WERI-Rb-1 (cell line): Measurements from ENCODE around the gene BRMS1L.
"Not testable (repeated sequence)": the region's sequence is repeated elsewhere in the genome, so short reads cannot be mapped to it uniquely, and the experiment has no call there.

Experiments
- DNase-seq: peaks from one replicate; pipeline ENCODE4 v3.0.0-alpha.2; 2020
- H3K27ac ChIP-seq: fragments of 250-450 bp; sonication (Bioruptor Pico); 2 replicates; pipeline ENCODE4 v1.5.1; 2020; ENCODE audit warnings: mild to moderate bottlenecking, moderate library complexity
- H3K27me3 ChIP-seq: fragments of 250-450 bp; sonication (Bioruptor Pico); 2 replicates; pipeline ENCODE4 v1.5.1; 2021; ENCODE audit warnings: mild to moderate bottlenecking, low read depth, moderate library complexity; ENCODE audit not compliant: insufficient read depth, severe bottlenecking
- H3K36me3 ChIP-seq: fragments of 250-450 bp; sonication (Bioruptor Pico); 2 replicates; pipeline ENCODE4 v1.5.1; 2020; ENCODE audit warnings: mild to moderate bottlenecking, moderate library complexity
- H3K4me3 ChIP-seq: 2 replicates; pipeline ENCODE4 v1.5.1; 2011; ENCODE audit warnings: low read depth, mild to moderate bottlenecking, control low read depth, low read length
- H3K9me3 ChIP-seq: fragments of 250-450 bp; sonication (Bioruptor Pico); 2 replicates; pipeline ENCODE4 v1.5.1; 2021; ENCODE audit warnings: mild to moderate bottlenecking, moderate library complexity; ENCODE audit not compliant: severe bottlenecking
- CTCF ChIP-seq: IDR thresholded peaks from 2 replicates; pipeline ENCODE4 v1.5.1; 2011; ENCODE audit warnings: low read depth, mild to moderate bottlenecking, control low read depth, inconsistent platforms, low read length

Gene BRMS1L

GRCh38 chr14:35819591-35820540 lies 6.3 kb upstream of the BRMS1L start:
- H3K36me3 ChIP-seq, result no peaks in the 10 kb centered on the region
- no peak overlapping the region for H3K27ac ChIP-seq
- no peak for TF ChIP-seq CTCF
- no peak overlapping the region for H3K4me3 ChIP-seq
- no peaks in the 10 kb centered on the region for H3K9me3 ChIP-seq
- no peaks in the 10 kb centered on the region for H3K27me3 ChIP-seq
- no peak for DNase-seq

- Histone ChIP-seq H3K36me3 (no peaks in the 10 kb centered on the region), H3K27me3 (no peaks in the 10 kb centered on the region), H3K9me3 (no peaks in the 10 kb centered on the region), H3K4me3 (no peak overlapping the region), H3K27ac (no peak overlapping the region)
- TF ChIP-seq CTCF, result peak; percentile 80
- peak; percentile 29 for DNase-seq
Measured at GRCh38 chr14:35821564-35822411, 4.3 kb upstream of the BRMS1L start.

GRCh38 chr14:35822501-35822900 lies 3.6 kb upstream of the BRMS1L start:
- H3K27me3 ChIP-seq, result no peaks in the 10 kb centered on the region
- no peak overlapping the region for H3K27ac ChIP-seq
- no peaks in the 10 kb centered on the region for H3K9me3 ChIP-seq
- DNase-seq, result no peak
- TF ChIP-seq CTCF, result no peak
- H3K36me3 ChIP-seq, result no peaks in the 10 kb centered on the region
- no peak overlapping the region for H3K4me3 ChIP-seq

- not testable (repeated sequence) for H3K36me3 ChIP-seq, H3K27ac ChIP-seq, H3K9me3 ChIP-seq, H3K4me3 ChIP-seq, DNase-seq, H3K27me3 ChIP-seq
Measured at GRCh38 chr14:35824446-35825165, 1.5 kb upstream of the BRMS1L start.

- no peaks in the 10 kb centered on the region for H3K27me3 ChIP-seq
- no peak for DNase-seq
- no peaks in the 10 kb centered on the region for H3K9me3 ChIP-seq
- peak overlapping the region; percentile 85 for H3K4me3 ChIP-seq
- peak overlapping the region; percentile 69 for H3K27ac ChIP-seq
- no peaks in the 10 kb centered on the region for H3K36me3 ChIP-seq
- TF ChIP-seq CTCF, result no peak
Measured at GRCh38 chr14:35825968-35826217, 245 bp upstream of the BRMS1L start.

GRCh38 chr14:35826952-35827416 lies 846 bp downstream of the BRMS1L start:
- no peaks in the 10 kb centered on the region for H3K9me3 ChIP-seq
- H3K4me3 ChIP-seq, result peak overlapping the region; percentile 85
- no peak for TF ChIP-seq CTCF
- DNase-seq, result no peak
- H3K27ac ChIP-seq, result peak overlapping the region; percentile 92
- no peaks in the 10 kb centered on the region for H3K27me3 ChIP-seq
- peaks cover 9% of the 10 kb centered on the region for H3K36me3 ChIP-seq
